Right cardiac atrium (tissue), 5 donors: Measurements from ENCODE around the gene WWC2. TPM values are rescaled to one million over a fixed set of nuclear protein-coding genes. Genes with fewer than 3 reads are reported as not detected.
"Not testable (repeated sequence)": the region's sequence is repeated elsewhere in the genome, so short reads cannot be mapped to it uniquely, and the experiment has no call there.

Source experiments
- ATAC-seq, 2 donors: fragments of 200-7000 bp; cut with Tn5 transposase; one replicate each; pipeline versions ENCODE4 v1.8.0 to v1.9.1; 2020; ENCODE audit warnings: moderate library complexity in 2 of 2, mild to moderate bottlenecking in 1 of 2
- DNase-seq, 3 donors: peaks; one replicate each; pipeline ENCODE4 v3.0.0-alpha.2; 2020
- H3K27ac ChIP-seq: one replicate; pipeline ENCODE4 v1.5.1; 2013; ENCODE audit warnings: mild to moderate bottlenecking, low read length, control low read depth, moderate library complexity
- H3K27me3 ChIP-seq: one replicate; pipeline ENCODE4 v1.6.1; 2013; ENCODE audit not compliant: control insufficient read depth, insufficient read depth
- H3K4me1 ChIP-seq: one replicate; pipeline ENCODE4 v1.6.1; 2013; ENCODE audit warnings: low read length; ENCODE audit not compliant: control insufficient read depth, insufficient read depth
- H3K4me3 ChIP-seq: one replicate; pipeline ENCODE4 v1.5.1; 2013; ENCODE audit warnings: low read length, control low read depth
- H3K9me3 ChIP-seq: one replicate; pipeline ENCODE4 v1.6.1; 2013; ENCODE audit warnings: low read length; ENCODE audit not compliant: control insufficient read depth
- WGBS: extraction: QIAGEN DNeasy Blood & Tissue Kit; methylation state at CpG from one replicate; pipeline ENCODE4 v1.1.7; 2013; 5-methylcytosine and 5-hydroxymethylcytosine counted together
- intact Hi-C, 4 donors: fragments of 100-400 bp; cut with DNase I; formaldehyde crosslinking; loops; one replicate each; pipeline versions ENCODE4 v1.11.0 to v1.14.0; 2022 to 2023
- polyA plus RNA-seq: library from polyadenylated mRNA; stranded (reverse); fragments of 200-250 nt; gene quantifications from one replicate; pipeline ENCODE4 v1.2.3, GENCODE V29; 2013
- total RNA-seq, 4 donors: library from RNA; stranded (reverse); fragmentation: NEBNext Ultra II Directional; extraction: Animal tissue kit (Norgen Biotek cat#: 25700); gene quantifications; one replicate each; pipeline ENCODE4 v1.2.1, GENCODE V29; 2021
- donor health status: healthy with polysubstance abuse.
- donor health status: DM: no; HTN: yes; CAD: no.
- donor health status: DM: no; HTN: no; CAD: no.
- donor health status: DM: no; HTN: yes; CAD: no; lungs with severe emphysema.
- donor health status: DM: yes; HTN: yes; CAD: no.

WWC2 gene
- total and polyA plus RNA-seq, 5 donors, result 7.3 to 39.2 (median 33.7) TPM

- Histone ChIP-seq H3K27me3 (no peaks in the 10 kb centered on the region), H3K9me3 (no peaks in the 10 kb centered on the region), H3K4me1 (peaks cover 23% of the 10 kb centered on the region), H3K4me3 (no peak overlapping the region), H3K27ac (no peak overlapping the region)
- WGBS, result 35% methylated on average over 6 of the region's 6 CpGs
- intact Hi-C loops, result no loop called here
- DNase-seq, result peak; percentile 51 to 82 (median 75)
- ATAC-seq, result peak; percentile 88 to 90
Measured at GRCh38 chr4:183142571-183143550, 43.8 kb downstream of the WWC2 start.

DNA sequence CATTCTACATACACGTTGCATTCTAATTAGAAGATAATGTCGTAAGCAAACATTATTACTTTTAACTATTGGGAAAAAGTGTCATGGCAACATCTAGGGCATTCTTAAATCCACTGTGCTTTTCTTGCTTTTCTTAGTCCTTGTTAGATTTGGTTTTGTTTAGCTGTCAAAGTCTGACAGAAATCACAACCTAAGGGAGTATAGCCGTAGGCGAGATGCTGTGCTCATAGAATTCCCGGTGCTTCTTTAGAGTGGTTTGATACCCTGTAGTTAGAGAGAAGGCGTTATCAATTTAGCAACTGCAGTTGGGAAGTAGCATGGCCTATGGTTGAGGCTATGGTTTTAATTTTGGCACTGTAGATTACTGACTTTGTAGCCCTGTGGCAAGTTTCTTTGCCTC is 45.7 kb downstream of the WWC2 start:
- no peak overlapping the region for H3K4me3 ChIP-seq
- intact Hi-C loops, result no loop called here
- no peak for DNase-seq
- no peak overlapping the region for H3K27ac ChIP-seq
- H3K9me3 ChIP-seq, result no peaks in the 10 kb centered on the region
- peaks cover 18% of the 10 kb centered on the region for H3K4me1 ChIP-seq
- WGBS, result 79% methylated on average over 6 of the region's 6 CpGs
- ATAC-seq, result no peak
- no peaks in the 10 kb centered on the region for H3K27me3 ChIP-seq

DNA sequence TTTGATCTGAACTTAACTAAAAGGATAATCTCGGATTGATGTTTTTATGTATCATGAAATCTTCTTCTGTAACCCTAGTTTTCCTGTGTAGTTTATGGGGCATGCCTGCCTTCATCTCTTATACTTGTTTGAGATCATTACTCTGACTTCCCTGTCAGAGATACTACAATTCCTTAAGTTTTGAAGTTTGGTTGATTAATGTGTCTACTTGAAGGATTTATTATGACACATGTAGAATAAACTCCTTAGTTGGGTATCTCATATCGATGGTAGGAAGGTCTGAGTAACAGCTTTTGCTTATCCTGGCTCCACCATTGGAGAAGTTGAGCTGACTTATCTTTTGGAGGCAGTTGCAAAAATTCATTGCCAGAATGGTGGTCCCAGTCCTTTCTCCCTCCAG is 46.7 kb downstream of the WWC2 start:
- 59% methylated on average over 2 of the region's 2 CpGs for WGBS
- intact Hi-C loops, result no loop called here
- Histone ChIP-seq H3K4me3 (no peak overlapping the region), H3K4me1 (peaks cover 18% of the 10 kb centered on the region), H3K27ac (no peak overlapping the region), H3K9me3 (no peaks in the 10 kb centered on the region), H3K27me3 (no peaks in the 10 kb centered on the region)
- ATAC-seq (no peak), DNase-seq (no peak)

DNA sequence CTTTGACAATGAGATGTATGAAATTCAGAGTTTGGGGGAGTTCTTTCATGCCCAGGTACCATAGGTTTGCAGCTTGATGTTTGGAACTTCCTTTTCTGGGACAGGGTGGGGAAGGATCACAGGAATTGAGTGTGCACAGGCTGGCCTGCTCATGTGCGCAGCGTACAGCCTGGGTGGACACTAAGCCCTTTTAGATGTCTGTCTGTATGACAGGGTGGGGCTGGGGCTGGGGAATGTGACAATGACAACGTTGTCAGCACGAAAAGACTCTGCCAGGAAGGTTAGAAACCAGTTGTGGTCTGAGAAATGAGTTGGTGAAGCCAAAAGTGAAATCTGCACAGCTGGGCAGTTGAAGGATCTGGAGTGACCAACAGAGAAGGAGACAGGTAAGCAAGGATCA is 47.4 kb downstream of the WWC2 start:
- H3K27ac ChIP-seq, result peak overlapping the region; percentile 12
- 40% methylated on average over 4 of the region's 4 CpGs for WGBS
- no peaks in the 10 kb centered on the region for H3K9me3 ChIP-seq
- DNase-seq, result no peak
- H3K4me3 ChIP-seq, result no peak overlapping the region
- peaks cover 18% of the 10 kb centered on the region for H3K4me1 ChIP-seq
- H3K27me3 ChIP-seq, result no peaks in the 10 kb centered on the region
- intact Hi-C loops, result no loop called here
- ATAC-seq, result peak; percentile 54 to 74

- peaks cover 15% of the 10 kb centered on the region for H3K4me1 ChIP-seq
- ATAC-seq (no peak), DNase-seq (no peak)
- intact Hi-C loops, result no loop called here
- 63% methylated on average over 3 of the region's 3 CpGs for WGBS
- no peak overlapping the region for H3K4me3 ChIP-seq
- H3K27ac ChIP-seq, result no peak overlapping the region
- no peaks in the 10 kb centered on the region for H3K27me3 ChIP-seq
- no peaks in the 10 kb centered on the region for H3K9me3 ChIP-seq
Measured at GRCh38 chr4:183147196-183147595, 48.1 kb downstream of the WWC2 start.

GRCh38 chr4:183147983-183148382 is 48.9 kb downstream of the WWC2 start:
- WGBS, result 88% methylated on average over 4 of the region's 4 CpGs
- H3K4me1 ChIP-seq, result peaks cover 15% of the 10 kb centered on the region
- intact Hi-C loops, result no loop called here

DNA sequence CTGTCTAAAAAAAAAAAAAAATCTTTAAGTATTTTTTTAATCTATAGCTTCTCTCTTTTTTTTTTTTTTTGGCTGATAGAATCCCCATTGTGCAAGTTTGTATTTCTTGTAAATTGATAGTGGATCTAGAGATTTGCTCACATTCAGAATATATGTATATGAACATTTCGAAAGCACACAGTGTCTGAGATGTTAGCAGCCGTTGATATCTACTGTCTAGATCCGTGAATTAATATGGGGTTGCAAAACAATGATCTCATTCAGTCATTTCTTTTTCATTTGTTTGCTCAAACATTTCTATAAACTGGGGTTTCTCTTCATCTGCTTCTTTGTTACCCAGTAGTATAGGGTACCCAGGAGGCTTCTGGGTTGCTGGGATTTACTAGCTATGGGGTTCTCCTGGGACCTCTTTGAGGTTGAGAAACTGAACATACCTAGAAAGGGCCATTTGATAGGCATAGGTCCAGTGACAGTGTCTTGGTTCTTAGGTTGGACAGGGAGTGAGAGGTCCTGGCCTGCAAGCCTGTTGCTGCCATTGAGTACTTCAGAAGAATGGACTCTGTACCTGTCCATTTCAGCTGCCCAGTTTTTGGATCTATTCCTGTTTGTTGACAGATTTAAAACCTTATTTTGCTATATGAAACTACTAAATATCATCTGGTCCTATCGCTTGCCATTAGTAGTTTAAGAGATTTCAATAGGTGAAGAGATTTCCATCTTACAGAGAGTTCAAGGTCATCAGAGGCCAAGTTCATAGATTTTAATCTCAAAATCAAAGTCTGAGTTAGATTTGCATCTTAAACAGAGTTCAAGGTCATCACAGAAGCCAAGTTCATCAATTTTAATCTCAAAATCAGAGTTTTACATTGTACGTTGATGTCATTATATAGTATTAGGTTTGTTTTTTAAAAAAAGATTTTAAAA is 50.8 kb downstream of the WWC2 start:
- intact Hi-C loops, result no loop called here
- Histone ChIP-seq H3K27ac (no peak overlapping the region), H3K9me3 (no peaks in the 10 kb centered on the region), H3K27me3 (no peaks in the 10 kb centered on the region), H3K4me1 (peaks cover 18% of the 10 kb centered on the region), H3K4me3 (no peak overlapping the region)
- ATAC-seq (no peak), DNase-seq (no peak)
- WGBS, result 90% methylated on average over 5 of the region's 5 CpGs

More at GRCh38 chr4:183147983-183148382, 48.9 kb downstream of the WWC2 start:
- Histone ChIP-seq H3K4me3 (no peak overlapping the region), H3K9me3 (no peaks in the 10 kb centered on the region), H3K27ac (no peak overlapping the region), H3K27me3 (no peaks in the 10 kb centered on the region)
- DNase-seq (no peak), ATAC-seq (no peak)

- DNase-seq, H3K27ac ChIP-seq, ATAC-seq, H3K9me3 ChIP-seq, H3K27me3 ChIP-seq, intact Hi-C loops, H3K4me3 ChIP-seq: not testable (repeated sequence)
- H3K4me1 ChIP-seq, result peaks cover 15% of the 10 kb centered on the region
- 97% methylated on average over 5 of the region's 5 CpGs for whole genome bisulfite sequencing
Measured at GRCh38 chr4:183150664-183151063, 51.6 kb downstream of the WWC2 start.

GRCh38 chr4:183152232-183152631 is 53.2 kb downstream of the WWC2 start:
- H3K4me1 ChIP-seq, H3K27me3 ChIP-seq, ATAC-seq, H3K4me3 ChIP-seq, DNase-seq, intact Hi-C loops, H3K9me3 ChIP-seq, H3K27ac ChIP-seq: not testable (repeated sequence)
- 97% methylated on average over 4 of the region's 4 CpGs for WGBS

GRCh38 chr4:183153190-183153916 is 54.3 kb downstream of the WWC2 start:
- DNase-seq, result no peak
- intact Hi-C loops, result no loop called here

More at GRCh38 chr4:183153190-183153916, 54.3 kb downstream of the WWC2 start:
- Histone ChIP-seq H3K27ac (no peak overlapping the region), H3K27me3 (no peaks in the 10 kb centered on the region), H3K4me3 (no peak overlapping the region), H3K4me1 (peaks cover 9% of the 10 kb centered on the region), H3K9me3 (no peaks in the 10 kb centered on the region)
- 95% methylated on average over 6 of the region's 6 CpGs for WGBS
- no peak for ATAC-seq
